GM06990 (cell line): ENCODE data around the gene CDH16.

Experiments used
- DNase-seq: peaks from one replicate; pipeline ENCODE4 v3.0.0-alpha.2; 2011; ENCODE audit not compliant: insufficient read length; ENCODE audit errors: extremely low read depth
- H3K27me3 ChIP-seq: replicated peaks from 2 replicates; pipeline ENCODE4 v1.6.0; 2011; ENCODE audit warnings: low read length; ENCODE audit not compliant: control insufficient read depth, insufficient read depth
- H3K36me3 ChIP-seq: 2 replicates; pipeline ENCODE4 v1.5.1; 2011; ENCODE audit warnings: low read length; ENCODE audit not compliant: control insufficient read depth, insufficient read depth
- H3K4me3 ChIP-seq: replicated peaks from 2 replicates; pipeline ENCODE4 v1.5.1; 2011; ENCODE audit warnings: low read depth, mild to moderate bottlenecking, control low read depth, low read length
- CTCF ChIP-seq: IDR thresholded peaks from 2 replicates; pipeline ENCODE4 v1.5.1; 2011; ENCODE audit warnings: low read length, control low read depth, mild to moderate bottlenecking, inconsistent platforms; ENCODE audit not compliant: insufficient read depth, poor library complexity, severe bottlenecking

CDH16 gene

DNA sequence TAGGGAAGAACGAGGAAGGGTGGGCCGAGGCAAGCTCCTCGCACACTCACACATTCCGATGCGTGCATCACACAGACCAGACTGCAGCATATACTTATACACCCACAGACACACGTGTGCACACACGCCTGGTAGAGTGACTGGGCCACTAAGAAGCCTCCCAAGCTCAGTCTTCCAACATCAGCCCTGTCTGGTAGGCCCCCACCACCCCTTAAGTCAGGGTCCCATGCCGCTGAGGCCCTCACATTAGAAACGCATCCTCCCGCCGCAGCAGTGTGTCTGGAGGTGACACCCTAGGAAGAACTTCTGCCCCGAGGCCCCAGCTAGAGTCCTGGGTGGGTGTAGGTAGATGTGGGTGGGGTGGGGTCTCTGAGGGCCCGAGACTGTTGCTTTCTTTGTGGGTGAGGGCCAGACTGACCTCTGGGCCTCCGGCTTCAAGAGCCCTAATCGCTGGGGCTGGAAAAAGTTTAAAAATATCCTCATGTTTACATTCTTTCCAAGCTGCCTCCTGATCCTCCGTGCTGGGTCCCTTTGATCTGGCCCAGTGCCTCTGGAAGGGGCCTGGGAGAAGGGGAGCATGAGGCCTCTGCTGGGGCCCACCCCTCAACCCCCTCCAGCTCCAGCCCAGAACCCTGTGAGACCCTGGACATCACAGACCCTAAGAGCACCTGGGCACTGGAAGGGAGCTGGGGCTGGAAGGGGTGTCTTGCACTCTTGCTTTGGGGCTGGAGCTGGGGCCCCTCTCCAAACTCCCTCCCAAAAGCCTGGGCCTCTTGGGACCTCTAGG is 13.6 kb downstream of the CDH16 start:
- Histone ChIP-seq H3K36me3 (no peaks in the 10 kb centered on the region), H3K4me3 (no peak overlapping the region), H3K27me3 (no peaks in the 10 kb centered on the region; the same call in 1 of the 2 replicates)
- TF ChIP-seq CTCF, result no peak
- DNase-seq, result no peak

DNA sequence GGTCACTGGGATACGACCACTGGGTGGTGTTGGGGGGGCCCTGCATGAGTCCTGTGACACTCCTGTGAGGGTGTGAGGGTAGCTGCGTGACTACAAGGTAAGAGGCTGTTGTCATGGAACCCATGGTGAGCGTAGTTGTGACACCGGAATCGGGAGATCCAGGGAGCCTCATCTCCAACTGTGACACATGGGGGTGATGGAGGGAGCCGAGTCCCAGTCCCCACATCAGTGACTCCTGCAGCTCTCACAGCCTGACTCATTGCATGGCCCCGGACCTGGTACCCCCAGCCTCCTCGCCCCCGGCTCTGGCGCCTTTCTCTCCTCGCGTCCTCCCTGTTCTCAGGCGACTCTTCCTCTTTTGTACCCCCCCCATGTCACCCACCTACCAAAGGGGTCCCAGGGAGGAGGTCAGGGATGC is 14.2 kb downstream of the CDH16 start:
- no peak for TF ChIP-seq CTCF
- no peaks in the 10 kb centered on the region; the same call in 1 of the 2 replicates for H3K27me3 ChIP-seq
- H3K4me3 ChIP-seq, result no peak overlapping the region
- no peaks in the 10 kb centered on the region for H3K36me3 ChIP-seq
- DNase-seq, result no peak

- TF ChIP-seq CTCF, result no peak
- no peak overlapping the region for H3K4me3 ChIP-seq
- H3K36me3 ChIP-seq, result no peaks in the 10 kb centered on the region
- H3K27me3 ChIP-seq, result no peaks in the 10 kb centered on the region; the same call in 1 of the 2 replicates
- DNase-seq, result no peak
These were observed 14.9 kb downstream of the CDH16 start for GRCh38 chr16:66903544-66904427.

GRCh38 chr16:66902648-66903543 is 15.8 kb downstream of the CDH16 start:
- Histone ChIP-seq H3K36me3 (no peaks in the 10 kb centered on the region), H3K27me3 (no peaks in the 10 kb centered on the region; the same call in 1 of the 2 replicates), H3K4me3 (no peak overlapping the region)
- no peak for TF ChIP-seq CTCF
- no peak for DNase-seq

DNA sequence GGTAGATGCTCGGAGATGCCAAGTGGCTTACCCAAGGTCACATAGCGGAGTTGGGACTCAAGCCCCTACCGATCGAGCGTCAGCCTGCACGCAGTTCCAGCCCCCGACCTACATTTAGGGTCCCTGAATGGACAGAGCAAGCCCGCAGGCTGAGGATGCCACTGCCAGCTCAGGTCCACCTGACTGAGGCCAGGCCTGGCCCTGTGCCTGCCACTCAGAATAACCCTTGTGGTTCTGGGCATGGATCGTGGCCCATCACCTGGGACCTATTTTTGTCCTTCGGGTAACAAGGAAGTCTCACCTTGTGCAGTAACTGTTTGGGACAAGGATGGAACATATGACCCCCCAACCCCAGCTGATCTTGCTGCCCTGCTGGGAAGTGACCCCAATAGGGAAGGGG is 17.1 kb downstream of the CDH16 start:
- Histone ChIP-seq H3K27me3 (no peaks in the 10 kb centered on the region; the same call in 1 of the 2 replicates), H3K4me3 (no peak overlapping the region), H3K36me3 (no peaks in the 10 kb centered on the region)
- DNase-seq, result no peak
- TF ChIP-seq CTCF, result no peak
